Measurements from ENCODE around the gene SOX18.

SOX18 gene

GRCh38 chr20:64037199-64037497 lies 12.3 kb downstream of the SOX18 start:
- no peak for DNase-seq

GRCh38 chr20:64036346-64037198 lies 12.9 kb downstream of the SOX18 start:
- DNase-seq, result no peak

GRCh38 chr20:64035933-64036345 lies 13.5 kb downstream of the SOX18 start, which contains the start of gene C20orf204:
C20orf204 (plus strand) TSS chr20:64036182; CDS start chr20:64036324, 142 bp downstream.
- DNase-seq, result no peak

- no peak for DNase-seq
Measured at GRCh38 chr20:64035066-64035932, 14.1 kb downstream of the SOX18 start.

GRCh38 chr20:64033981-64034493 lies 15.4 kb downstream of the SOX18 start:
- DNase-seq, result no peak

GRCh38 chr20:64032706-64033624 lies 16.5 kb downstream of the SOX18 start:
- no peak for DNase-seq

GRCh38 chr20:64031822-64032314 lies 17.6 kb downstream of the SOX18 start:
- no peak for DNase-seq

GRCh38 chr20:64030371-64031134 lies 18.9 kb downstream of the SOX18 start:
- no peak for DNase-seq

- DNase-seq, result no peak
Measured at GRCh38 chr20:64029293-64030117, 19.9 kb downstream of the SOX18 start.

GRCh38 chr20:64027981-64028685 lies 21.3 kb downstream of the SOX18 start:
- no peak for DNase-seq

GRCh38 chr20:64025826-64026412 lies 23.5 kb downstream of the SOX18 start:
- DNase-seq, result no peak

GRCh38 chr20:64025101-64025825 lies 24.2 kb downstream of the SOX18 start:
- no peak for DNase-seq

- DNase-seq, result no peak
Measured at GRCh38 chr20:64024141-64024990, 25.1 kb downstream of the SOX18 start.

- no peak for DNase-seq
Measured at GRCh38 chr20:64023361-64024140, 25.9 kb downstream of the SOX18 start.

- no peak for DNase-seq
Measured at GRCh38 chr20:64022671-64023360, 26.6 kb downstream of the SOX18 start.
